ENCODE results near the gene NPHP4. TPM values are rescaled to one million over a fixed set of nuclear protein-coding genes. Genes with fewer than 3 reads are reported as not detected.

NPHP4 gene
- total and polyA plus RNA-seq, 9 of the 15 experiments (the other 6 are each of a cell fraction or from before 2014, with no cell fraction given) = 0.52 to 26.2 (median 6.7) TPM

DNA sequence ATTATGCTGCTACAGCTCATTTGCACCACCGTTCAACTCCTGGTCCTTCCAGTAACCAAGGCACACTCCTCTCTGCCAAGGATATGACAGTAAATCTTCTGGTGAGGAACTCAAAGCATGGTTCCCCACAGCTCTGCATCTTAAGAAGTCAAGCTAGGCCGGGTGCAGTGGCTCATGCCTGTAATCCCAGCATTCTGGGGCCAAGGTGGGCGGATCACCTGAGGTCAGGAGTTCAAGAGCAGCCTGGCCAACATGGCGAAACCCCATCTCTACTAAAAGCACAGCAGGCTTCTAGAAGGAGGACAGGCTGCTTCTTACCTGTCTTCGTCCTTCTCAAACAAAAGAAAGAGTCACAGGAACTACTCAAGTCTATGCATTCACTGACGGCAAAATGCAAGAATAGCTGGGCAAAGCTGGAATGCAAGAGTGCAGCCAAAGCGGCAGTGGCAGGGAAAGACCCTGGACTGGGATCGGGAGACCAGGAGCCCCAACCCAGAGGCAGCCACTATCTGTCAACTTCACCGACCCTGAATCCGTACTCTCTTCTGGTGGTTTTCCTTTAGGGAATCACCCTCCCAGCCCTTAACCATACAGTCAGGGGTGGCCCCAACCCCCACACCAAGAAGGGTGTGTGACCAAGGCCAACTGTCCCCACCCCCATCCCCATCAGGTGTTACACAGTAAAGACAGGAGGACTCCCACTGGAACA lies 75.5 kb downstream of the NPHP4 start:
- H3K4me2 ChIP-seq (ENCODE audit: insufficient read depth, low read length) = peak overlapping the region; percentile 81; the same call in 1 of the 2 replicates
- FAIRE-seq (no peak), ATAC-seq (no peak; the same call in 2 of the 3 replicates), DNase-seq (ENCODE audit: extremely low read depth in 1 of 4, low spot score in 3 of 4) (no peak)
- intact Hi-C loops (cut with micrococcal nuclease) (loop anchor here (2.0 to 10.0 kb wide), 4 partner anchors 76 to 408 kb away; partner anchors contain the start of gene NPHP4), in situ Hi-C loops (cut with MboI) (loop anchor here (10.0 kb wide), 1 partner anchor 412 kb away; no protein-coding TSS in a partner anchor)
- CTCF ChIA-PET (ENCODE audit: low intra/inter-chr PET ratio) = interaction anchor here (0.6 to 1.4 kb wide), 2 partner anchors 31 to 402 kb away, joined by 3 read pairs; no protein-coding TSS in a partner anchor
- WGBS (ENCODE audit: insufficient coverage, low coverage, missing lambda C conversion rate) = 91% methylated on average over 10 of the region's 10 CpGs
- H4K20me1 ChIP-seq (replicated peaks; ENCODE audit: control insufficient read depth, insufficient read depth, low read length) = no peaks in the 10 kb centered on the region
- H3K36me3 ChIP-seq (ENCODE audit: control insufficient read depth, insufficient read depth, low read length) = peaks cover 12% of the 10 kb centered on the region; the same call in 2 of the 3 replicates
- H3K4me1 ChIP-seq (replicated peaks in 1 of 2; ENCODE audit: control insufficient read depth in 2 of 2, insufficient read depth in 2 of 2, low read length in 2 of 2) = peaks cover 17 to 28% of the 10 kb centered on the region in 2 experiments
- H3K79me2 ChIP-seq (ENCODE audit: control insufficient read depth, insufficient read depth, low read length) = no peaks in the 10 kb centered on the region
- TF ChIP-seq EGR1 (conservative IDR thresholded peaks at IDR 0.05) = 0 out of 2 replicates have a peak, but pooled peaks have one; percentile 20
- TF ChIP-seq, protein P1, sequence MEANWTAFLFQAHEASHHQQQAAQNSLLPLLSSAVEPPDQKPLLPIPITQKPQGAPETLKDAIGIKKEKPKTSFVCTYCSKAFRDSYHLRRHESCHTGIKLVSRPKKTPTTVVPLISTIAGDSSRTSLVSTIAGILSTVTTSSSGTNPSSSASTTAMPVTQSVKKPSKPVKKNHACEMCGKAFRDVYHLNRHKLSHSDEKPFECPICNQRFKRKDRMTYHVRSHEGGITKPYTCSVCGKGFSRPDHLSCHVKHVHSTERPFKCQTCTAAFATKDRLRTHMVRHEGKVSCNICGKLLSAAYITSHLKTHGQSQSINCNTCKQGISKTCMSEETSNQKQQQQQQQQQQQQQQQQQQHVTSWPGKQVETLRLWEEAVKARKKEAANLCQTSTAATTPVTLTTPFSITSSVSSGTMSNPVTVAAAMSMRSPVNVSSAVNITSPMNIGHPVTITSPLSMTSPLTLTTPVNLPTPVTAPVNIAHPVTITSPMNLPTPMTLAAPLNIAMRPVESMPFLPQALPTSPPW (CRISPR knock-in tag; IDR thresholded peaks at IDR 0.05) = no peak
- POLR2A ChIA-PET = interaction anchor here (0.6 to 2.5 kb wide), 8 partner anchors 13 to 66 kb away, joined by 3 to 12 read pairs (median 3); no protein-coding TSS in a partner anchor
- H3K27ac ChIP-seq (ENCODE audit: extremely low read depth, low read depth, low read length) = peak overlapping the region; percentile 84
- no TSS peak for BruUV-seq (replicated peaks)
- H3K4me3 ChIP-seq = no peak overlapping the region
- no peaks in the 10 kb centered on the region for H3K27me3 ChIP-seq (ENCODE audit: control insufficient read depth in 2 of 2, insufficient read depth in 2 of 2, low read length in 2 of 2)
- peak overlapping the region in 1 of 2 experiments; percentile 78; a peak in 3 of 4 replicates for H3K9ac ChIP-seq (ENCODE audit: insufficient read depth in 1 of 2, low read depth in 2 of 2, low read length in 2 of 2)
- no peaks in the 10 kb centered on the region for H3K9me3 ChIP-seq (replicated peaks; ENCODE audit: control insufficient read depth, insufficient read depth, low read depth, low read length)
- no peaks in the 10 kb centered on the region for H3K9me1 ChIP-seq (ENCODE audit: control insufficient read depth, insufficient read depth, low read length)
- peak overlapping the region; percentile 92 for H2AFZ ChIP-seq (ENCODE audit: low read depth, low read length)
